Sigmoid colon (tissue), 7 donors: ENCODE measurements around the gene FOLR1. TPM values are rescaled to one million over a fixed set of nuclear protein-coding genes. Genes with fewer than 3 reads are reported as not detected.
"Not testable (repeated sequence)": the region's sequence is repeated elsewhere in the genome, so short reads cannot be mapped to it uniquely, and the experiment has no call there.

Experiments used
- DNase-seq: peaks from one replicate; pipeline ENCODE4 v3.0.0-alpha.2; 2019
- H3K27ac ChIP-seq, 4 donors: fragments of 200-600 bp; sonication (generic); one replicate each; pipeline ENCODE4 v1.5.1; 2016 to 2019; ENCODE audit warnings: mild to moderate bottlenecking in 1 of 4
- H3K27me3 ChIP-seq, 3 donors: fragments of 200-600 bp; sonication (generic); one replicate each; pipeline ENCODE4 v1.5.1; 2019; ENCODE audit warnings: mild to moderate bottlenecking in 1 of 3
- H3K36me3 ChIP-seq, 4 donors: fragments of 200-600 bp; sonication (generic); one replicate each; pipeline ENCODE4 v1.5.1; 2016 to 2019
- H3K4me1 ChIP-seq, 4 donors: fragments of 200-600 bp; sonication (generic); one replicate each; pipeline ENCODE4 v1.5.1; 2017 to 2019
- H3K4me3 ChIP-seq, 4 donors: fragments of 200-600 bp; sonication (generic); one replicate each; pipeline ENCODE4 v1.5.1; 2017 to 2019; ENCODE audit warnings: mild to moderate bottlenecking in 2 of 4, moderate library complexity in 1 of 4
- H3K9me3 ChIP-seq, 4 donors: fragments of 200-600 bp in 3 of 4; sonication (generic) in 3 of 4; one replicate each; pipeline versions ENCODE4 v1.5.1 to v1.6.1; 2013 to 2019
- CTCF ChIP-seq, 4 experiments: fragments of 450-650 bp in 3 of 4; fragments of 200-600 bp in 1 of 4; IDR thresholded peaks; one replicate each; pipeline ENCODE4 v1.5.1; 2016 to 2019; ENCODE audit warnings: antibody characterized with exemption in 4 of 4, mild to moderate bottlenecking in 3 of 4, moderate library complexity in 2 of 4
- EP300 ChIP-seq, 4 donors: sonication (generic); formaldehyde crosslinking; IDR thresholded peaks; one replicate each; pipeline ENCODE4 v1.6.1; 2017; ENCODE audit warnings: antibody characterized with exemption in 4 of 4
- POLR2A ChIP-seq, 2 donors: fragments of 450-650 bp; IDR thresholded peaks; one replicate each; pipeline ENCODE4 v1.6.1; 2016; ENCODE audit warnings: antibody characterized with exemption in 2 of 2, mild to moderate bottlenecking in 2 of 2, moderate library complexity in 2 of 2
- POLR2AphosphoS5 ChIP-seq, 4 donors: sonication (generic); formaldehyde crosslinking; IDR thresholded peaks; one replicate each; pipeline ENCODE4 v1.6.1; 2017; ENCODE audit warnings: antibody characterized with exemption in 4 of 4
- WGBS, 2 donors: extraction: QIAGEN DNeasy Blood & Tissue Kit; methylation state at CpG; one replicate each; pipeline ENCODE4 v1.1.7; 2013; 5-methylcytosine and 5-hydroxymethylcytosine counted together
- intact Hi-C: fragments of 100-400 bp; cut with DNase I; formaldehyde crosslinking; loops from one replicate; pipeline ENCODE4 v1.15.1; 2023
- polyA plus RNA-seq, 3 donors: library from polyadenylated mRNA; stranded (reverse); fragments of 200-250 nt; gene quantifications; one replicate each; pipeline ENCODE4 v1.2.3, GENCODE V29; 2013
- total RNA-seq, 4 donors: library from RNA; depleted of rRNA; stranded (reverse); fragments of >200 nt; gene quantifications; one replicate each; pipeline ENCODE4 v1.1.0, GENCODE V29; 2016
- donor health status: healthy with polysubstance abuse.
- donor health status: Bipolar disorder and iron deficiency.
- donor health status: healthy.

FOLR1 gene
- total and polyA plus RNA-seq, 7 donors: 0.15 to 0.71 TPM; not detected in 5

DNA sequence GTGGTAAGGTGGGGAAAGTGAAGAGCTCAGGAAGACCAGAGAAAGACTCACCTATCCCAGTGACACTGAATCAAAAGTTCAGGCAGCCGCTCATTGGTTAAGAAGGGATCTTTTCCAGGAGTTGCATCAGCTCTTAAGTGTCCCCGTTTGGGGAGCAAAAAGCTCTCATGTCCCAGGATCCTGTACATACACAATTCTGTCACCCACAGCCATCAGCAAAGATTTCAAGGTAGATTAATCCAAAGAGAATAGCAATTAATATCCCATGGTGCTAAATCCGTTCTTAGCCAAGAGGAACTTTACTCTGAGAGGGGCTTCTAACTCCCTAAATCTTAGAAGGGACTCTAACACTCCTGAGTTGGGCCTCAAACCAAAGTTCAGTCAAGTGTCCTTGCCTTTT, 37.1 kb upstream of the FOLR1 start:
- TF ChIP-seq CTCF (IDR thresholded peaks at IDR 0.05) (no peak), POLR2A (IDR thresholded peaks at IDR 0.05) (no peak), EP300 (IDR thresholded peaks at IDR 0.05) (no peak), POLR2AphosphoS5 (IDR thresholded peaks at IDR 0.05) (no peak)
- H3K27ac ChIP-seq: no peak overlapping the region
- no peaks in the 10 kb centered on the region for H3K9me3 ChIP-seq
- intact Hi-C loops: no loop called here
- 91 to 92% methylated on average over 3 of the region's 3 CpGs for WGBS, 2 donors
- H3K4me3 ChIP-seq: no peak overlapping the region
- no peaks in the 10 kb centered on the region for H3K36me3 ChIP-seq
- no peaks in the 10 kb centered on the region for H3K27me3 ChIP-seq
- H3K4me1 ChIP-seq: no peaks in the 10 kb centered on the region
- no peak for DNase-seq

DNA sequence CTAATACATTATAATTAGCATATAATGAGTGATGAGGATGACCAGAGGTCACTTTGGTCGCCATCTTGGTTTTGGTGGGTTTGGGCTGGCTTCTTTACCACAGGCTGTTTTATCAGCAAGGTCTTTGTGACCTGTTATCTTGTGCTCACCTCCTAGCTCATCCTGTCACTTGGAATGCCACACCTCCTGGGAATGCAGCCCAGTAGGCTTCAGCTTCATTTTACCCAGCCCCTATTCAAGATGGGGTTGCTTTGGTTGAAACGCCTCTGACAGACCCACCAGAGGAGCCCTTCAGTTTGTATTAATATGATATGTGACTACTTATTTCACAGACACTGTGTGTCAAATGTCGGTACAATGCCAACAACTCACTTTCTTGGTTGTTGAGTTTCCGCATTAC, 36.2 kb upstream of the FOLR1 start:
- no peak for TF ChIP-seq POLR2A (IDR thresholded peaks at IDR 0.05)
- TF ChIP-seq POLR2AphosphoS5 (IDR thresholded peaks at IDR 0.05): no peak
- no peak for TF ChIP-seq CTCF (IDR thresholded peaks at IDR 0.05)
- TF ChIP-seq EP300 (IDR thresholded peaks at IDR 0.05): no peak
- no peak for DNase-seq
- intact Hi-C loops: no loop called here

GRCh38 chr11:72157131-72157530, 34.8 kb upstream of the FOLR1 start:
- TF ChIP-seq EP300 (IDR thresholded peaks at IDR 0.05) (no peak), POLR2A (IDR thresholded peaks at IDR 0.05) (no peak), POLR2AphosphoS5 (IDR thresholded peaks at IDR 0.05) (no peak)
- WGBS, 2 donors: 57 to 81% methylated on average over 4 of the region's 4 CpGs
- no peak overlapping the region for H3K4me3 ChIP-seq
- H3K36me3 ChIP-seq: no peaks in the 10 kb centered on the region
- H3K9me3 ChIP-seq: no peaks in the 10 kb centered on the region
- no peaks in the 10 kb centered on the region for H3K27me3 ChIP-seq
- intact Hi-C loops: no loop called here
- H3K27ac ChIP-seq: no peak overlapping the region
- H3K4me1 ChIP-seq: no peaks in the 10 kb centered on the region
- DNase-seq: no peak

More for the DNA sequence above, 36.2 kb upstream of the FOLR1 start:
- Histone ChIP-seq H3K4me3 (no peak overlapping the region), H3K27ac (no peak overlapping the region), H3K4me1 (no peaks in the 10 kb centered on the region), H3K27me3 (no peaks in the 10 kb centered on the region), H3K9me3 (no peaks in the 10 kb centered on the region), H3K36me3 (no peaks in the 10 kb centered on the region)
- WGBS, 2 donors: 89 to 94% methylated on average over 4 of the region's 4 CpGs

- intact Hi-C loops: no loop called here
- TF ChIP-seq POLR2A (IDR thresholded peaks at IDR 0.05): no peak
- no peak for TF ChIP-seq POLR2AphosphoS5 (IDR thresholded peaks at IDR 0.05)
- TF ChIP-seq EP300 (IDR thresholded peaks at IDR 0.05): no peak
- TF ChIP-seq CTCF (IDR thresholded peaks at IDR 0.05): no peak
- Histone ChIP-seq H3K27me3 (no peaks in the 10 kb centered on the region), H3K4me1 (no peaks in the 10 kb centered on the region), H3K4me3 (no peak overlapping the region), H3K27ac (no peak overlapping the region), H3K9me3 (no peaks in the 10 kb centered on the region), H3K36me3 (no peaks in the 10 kb centered on the region)
- WGBS, 2 donors: 83% methylated on average over 2 of the region's 2 CpGs
- DNase-seq: no peak
Measured at GRCh38 chr11:72160319-72160718, 31.6 kb upstream of the FOLR1 start.

DNA sequence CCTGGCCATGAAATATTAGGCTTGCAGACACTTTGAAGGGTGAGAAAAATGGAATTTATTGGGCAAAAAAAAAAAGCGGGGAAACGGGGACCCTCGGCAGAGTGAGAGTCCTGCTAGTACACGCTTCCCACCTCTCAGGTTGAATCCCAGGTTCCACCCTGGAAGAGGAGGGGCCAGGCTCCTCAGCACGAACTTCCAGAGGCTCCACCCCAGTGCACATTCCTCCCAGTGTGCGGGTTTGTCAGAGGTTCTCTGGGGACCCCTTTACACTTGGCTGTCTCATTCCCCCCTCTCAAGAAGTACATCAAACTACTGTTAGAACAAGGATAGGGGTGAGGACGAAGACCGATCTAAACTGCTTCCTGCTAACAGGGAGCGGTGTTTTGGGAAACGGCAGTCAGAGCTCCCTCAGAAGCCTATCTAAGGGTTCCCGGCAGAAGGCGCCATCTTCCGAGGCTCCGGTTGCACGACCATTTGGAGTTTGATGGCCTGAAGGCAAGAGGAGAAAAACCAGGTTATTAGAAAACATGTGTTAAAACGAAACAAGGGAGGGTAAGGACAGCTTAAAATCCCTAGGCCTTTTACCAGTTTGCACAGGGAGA, 28.9 kb upstream of the FOLR1 start:
- no peaks in the 10 kb centered on the region for H3K9me3 ChIP-seq
- 87 to 88% methylated on average over 16 of the region's 16 CpGs for WGBS, 2 donors
- no peak overlapping the region for H3K4me3 ChIP-seq
- H3K27ac ChIP-seq: no peak overlapping the region
- no peak for DNase-seq
- no peaks in the 10 kb centered on the region for H3K27me3 ChIP-seq
- H3K4me1 ChIP-seq: no peaks in the 10 kb centered on the region
- TF ChIP-seq POLR2A (IDR thresholded peaks at IDR 0.05) (no peak), POLR2AphosphoS5 (IDR thresholded peaks at IDR 0.05) (no peak)
- no peaks in the 10 kb centered on the region for H3K36me3 ChIP-seq
- intact Hi-C loops: no loop called here

DNA sequence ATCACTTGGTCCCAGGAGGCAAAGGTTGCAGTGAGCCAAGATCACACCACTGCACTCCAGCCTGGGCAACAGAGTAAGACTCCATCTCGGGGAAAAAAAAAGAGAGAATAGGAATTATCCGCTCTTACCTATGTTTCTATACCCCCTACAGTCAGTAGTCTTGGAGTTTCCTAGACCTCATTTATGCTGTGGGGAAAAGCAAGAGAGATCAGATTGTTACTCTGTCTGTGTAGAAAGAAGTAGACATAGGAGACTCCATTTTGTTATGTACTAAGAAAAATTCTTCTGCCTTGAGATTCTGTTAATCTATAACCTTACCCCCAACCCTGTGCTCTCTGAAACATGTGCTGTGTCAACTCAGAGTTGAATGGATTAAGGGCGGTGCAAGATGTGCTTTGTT, 27.8 kb upstream of the FOLR1 start:
- H3K27ac ChIP-seq, H3K9me3 ChIP-seq, H3K4me1 ChIP-seq, intact Hi-C loops, DNase-seq, H3K27me3 ChIP-seq, H3K4me3 ChIP-seq, H3K36me3 ChIP-seq: not testable (repeated sequence)
- 70 to 94% methylated on average over 2 of the region's 3 CpGs for WGBS, 2 donors

DNA sequence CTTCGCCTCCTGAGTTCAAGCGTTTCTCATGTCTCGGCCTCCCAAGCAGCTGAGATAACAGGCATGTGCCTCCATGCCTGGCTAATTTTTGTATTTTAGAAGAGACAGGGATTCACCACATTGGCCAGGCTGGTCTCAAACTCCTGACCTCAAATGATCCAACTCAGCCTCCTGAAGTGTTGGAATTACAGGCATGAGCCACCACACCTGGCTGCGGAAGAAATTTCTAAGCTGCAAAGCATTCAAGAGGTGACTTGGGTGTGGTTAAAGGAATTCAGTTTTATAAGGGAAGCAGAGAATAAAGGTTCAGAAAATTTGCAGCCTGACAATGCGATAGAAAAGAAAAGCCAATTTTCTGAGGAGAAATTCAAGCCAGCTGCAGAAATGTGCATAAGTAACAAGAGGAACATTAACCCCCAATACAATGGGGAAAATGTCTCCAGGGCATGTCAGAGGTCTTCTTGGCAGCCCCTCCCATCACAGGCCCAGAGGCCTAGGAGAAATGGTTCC, 22.8 kb upstream of the FOLR1 start:
- H3K27me3 ChIP-seq, DNase-seq, H3K36me3 ChIP-seq, H3K9me3 ChIP-seq, H3K4me3 ChIP-seq, intact Hi-C loops, H3K4me1 ChIP-seq, H3K27ac ChIP-seq: not testable (repeated sequence)
- 67 to 87% methylated on average over 5 of the region's 5 CpGs for WGBS, 2 donors

GRCh38 chr11:72169754-72170153, 22.2 kb upstream of the FOLR1 start:
- H3K4me1 ChIP-seq, H3K27me3 ChIP-seq, intact Hi-C loops, H3K36me3 ChIP-seq, H3K9me3 ChIP-seq, H3K27ac ChIP-seq, DNase-seq, H3K4me3 ChIP-seq: not testable (repeated sequence)
- 66 to 82% methylated on average over 3 of the region's 3 CpGs for WGBS, 2 donors

DNA sequence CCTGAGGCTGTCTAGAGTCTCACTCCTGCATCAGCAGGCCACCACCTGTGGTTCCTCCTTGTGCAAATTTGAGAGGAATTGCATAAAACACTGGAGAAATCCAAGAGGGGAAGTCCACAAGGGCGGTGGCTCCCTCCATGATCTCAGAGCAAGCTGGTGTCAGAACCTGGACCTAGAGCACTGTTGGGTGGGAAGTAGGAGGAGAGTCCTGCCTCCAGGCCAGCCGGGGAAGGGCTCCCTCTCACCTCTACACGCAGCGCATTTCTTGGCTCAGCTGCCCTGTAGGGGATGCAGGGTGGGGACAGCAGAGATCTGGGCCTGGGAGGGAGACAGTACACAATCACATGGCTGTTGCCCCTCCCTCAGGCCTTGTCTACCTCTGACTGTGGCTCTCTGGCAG, 19.9 kb upstream of the FOLR1 start:
- H3K9me3 ChIP-seq, intact Hi-C loops, H3K27ac ChIP-seq, DNase-seq, H3K4me1 ChIP-seq, H3K36me3 ChIP-seq, H3K27me3 ChIP-seq, H3K4me3 ChIP-seq: not testable (repeated sequence)
- 86 to 95% methylated on average over 4 of the region's 4 CpGs for WGBS, 2 donors
